Muscle layer of duodenum (tissue), 2 donors: ENCODE data around the gene ERG28.

Experiments
- H3K27ac ChIP-seq: one replicate; pipeline ENCODE4 v1.7.0; 2013; ENCODE audit warnings: mild to moderate bottlenecking, low read length
- H3K27me3 ChIP-seq: one replicate; pipeline ENCODE4 v1.7.0; 2013; ENCODE audit warnings: low read depth, mild to moderate bottlenecking, control low read depth, low read length
- H3K36me3 ChIP-seq, 2 donors: one replicate each; pipeline ENCODE4 v1.7.0; 2013; ENCODE audit warnings: low read length in 2 of 2, control low read depth in 1 of 2, mild to moderate bottlenecking in 1 of 2; ENCODE audit not compliant: insufficient read depth in 2 of 2, control insufficient read depth in 1 of 2
- H3K4me1 ChIP-seq, 2 donors: one replicate each; pipeline ENCODE4 v1.7.0; 2013; ENCODE audit warnings: low read length in 2 of 2, mild to moderate bottlenecking in 2 of 2, control low read depth in 1 of 2, moderate library complexity in 1 of 2; ENCODE audit not compliant: insufficient read depth in 2 of 2, control insufficient read depth in 1 of 2
- H3K4me3 ChIP-seq, 2 donors: one replicate each; pipeline ENCODE4 v1.7.0; 2013; ENCODE audit warnings: low read length in 2 of 2, low read depth in 1 of 2, mild to moderate bottlenecking in 1 of 2
- H3K9me3 ChIP-seq, 2 donors: one replicate each; pipeline ENCODE4 v1.7.0; 2013; ENCODE audit warnings: low read length in 2 of 2, control low read depth in 1 of 2, mild to moderate bottlenecking in 1 of 2; ENCODE audit not compliant: control insufficient read depth in 1 of 2
- donor health status: healthy.

ERG28 gene

DNA sequence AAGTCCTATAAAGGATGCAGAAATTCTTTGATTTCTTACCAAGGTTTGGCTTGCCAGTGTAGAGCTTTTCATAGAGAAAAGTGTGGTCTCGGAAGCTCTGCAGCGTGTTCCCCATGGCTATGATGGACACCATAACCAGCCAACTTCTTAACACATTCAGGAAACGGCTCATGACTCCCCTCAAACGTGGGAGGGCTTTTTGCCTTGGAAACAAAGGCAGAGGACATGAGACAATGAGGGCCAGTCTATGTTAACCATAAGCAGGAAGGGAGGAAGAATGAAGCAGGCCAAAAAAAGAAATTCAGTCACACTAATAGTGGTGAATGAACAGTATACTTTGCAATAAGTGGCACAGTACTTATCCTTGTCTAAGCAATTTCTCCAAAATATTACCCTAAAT, 3.3 kb downstream of the ERG28 start:
- H3K4me1 ChIP-seq = peaks cover 5 to 14% of the 10 kb centered on the region in 2 donors
- H3K27me3 ChIP-seq = no peaks in the 10 kb centered on the region
- no peak overlapping the region for H3K27ac ChIP-seq
- H3K4me3 ChIP-seq = no peak overlapping the region
- no peaks in the 10 kb centered on the region for H3K9me3 ChIP-seq
- H3K36me3 ChIP-seq = peaks cover 9 to 13% of the 10 kb centered on the region in 2 donors

DNA sequence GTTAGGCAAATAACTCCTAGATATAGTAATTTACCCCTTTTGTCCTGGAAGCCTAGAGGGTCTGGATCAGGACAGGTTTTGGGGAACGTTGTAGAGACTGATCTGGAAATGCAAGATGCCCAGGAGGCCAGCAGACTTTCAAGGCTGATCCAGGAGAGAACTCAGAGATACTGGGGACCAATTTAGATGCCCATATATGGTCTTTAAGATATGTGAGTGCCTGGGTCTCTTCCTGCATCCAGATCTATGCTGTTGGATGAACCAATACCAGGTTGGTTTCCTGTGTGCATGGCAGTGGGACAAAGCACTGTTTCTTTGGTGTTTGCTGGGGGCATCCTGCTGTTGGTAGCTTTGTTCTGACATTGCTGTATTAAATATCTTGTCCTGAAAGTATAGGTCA, 5.4 kb downstream of the ERG28 start:
- Histone ChIP-seq H3K4me1 (peaks cover 5 to 6% of the 10 kb centered on the region in 2 donors), H3K9me3 (no peaks in the 10 kb centered on the region), H3K4me3 (no peak overlapping the region), H3K27me3 (no peaks in the 10 kb centered on the region), H3K36me3 (peaks cover 26 to 30% of the 10 kb centered on the region in 2 donors), H3K27ac (no peak overlapping the region)

DNA sequence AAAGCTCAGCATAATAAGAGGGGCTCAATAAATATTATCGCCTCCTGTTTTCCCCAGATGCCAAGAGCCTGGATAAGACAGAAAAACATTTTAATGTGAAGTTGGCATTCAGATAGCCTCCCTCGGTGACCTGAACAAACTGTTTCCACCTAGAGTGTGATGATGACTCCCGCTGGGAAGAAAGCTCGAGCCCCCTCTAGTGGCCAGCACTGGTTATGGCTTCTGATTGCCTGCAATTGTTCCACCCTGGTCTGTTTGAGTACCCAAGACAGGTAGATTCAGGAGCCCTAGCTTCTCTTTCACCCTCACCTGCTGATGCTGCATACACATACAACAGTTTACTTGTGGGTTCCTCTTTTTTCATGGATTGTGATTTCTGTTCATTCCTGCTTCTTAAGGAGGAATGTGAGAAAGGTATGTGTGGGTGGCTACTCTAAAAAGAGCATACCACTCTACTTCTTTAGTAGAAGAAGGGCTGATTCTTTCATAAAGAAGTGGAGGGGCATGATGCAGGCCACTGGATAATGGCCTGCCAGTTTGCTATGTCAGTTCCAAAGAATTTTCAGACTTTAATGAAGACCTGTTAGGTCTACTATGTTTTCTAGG, 6.4 kb downstream of the ERG28 start:
- H3K4me1 ChIP-seq = no peaks in the 10 kb centered on the region
- H3K27me3 ChIP-seq = no peaks in the 10 kb centered on the region
- H3K4me3 ChIP-seq = no peak overlapping the region
- H3K9me3 ChIP-seq = no peaks in the 10 kb centered on the region
- peaks cover 36 to 40% of the 10 kb centered on the region in 2 donors for H3K36me3 ChIP-seq
- H3K27ac ChIP-seq = no peak overlapping the region

DNA sequence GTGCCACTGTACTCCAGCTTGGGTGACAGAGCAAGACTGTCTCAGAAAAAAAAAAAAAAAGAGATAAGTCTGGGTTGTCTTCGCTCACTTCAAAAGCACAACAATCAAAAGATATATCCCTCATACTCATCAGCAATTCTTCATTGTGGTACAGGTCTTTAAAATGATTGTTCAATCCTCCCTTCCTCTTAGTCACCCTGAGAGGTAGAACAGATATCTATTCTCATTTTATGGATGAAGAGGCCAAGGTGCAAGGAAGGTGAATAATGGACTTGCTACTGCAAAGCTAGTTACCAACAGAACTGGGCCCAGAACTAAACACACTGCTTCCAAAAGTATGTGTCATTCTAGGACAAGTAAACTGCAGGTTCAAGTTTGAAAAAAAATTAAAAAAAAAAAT, 7.1 kb downstream of the ERG28 start:
- peaks cover 41% of the 10 kb centered on the region in 2 donors for H3K36me3 ChIP-seq
- no peaks in the 10 kb centered on the region for H3K27me3 ChIP-seq
- H3K9me3 ChIP-seq = no peaks in the 10 kb centered on the region
- no peak overlapping the region for H3K4me3 ChIP-seq
- H3K27ac ChIP-seq = no peak overlapping the region
- H3K4me1 ChIP-seq = no peaks in the 10 kb centered on the region

GRCh38 chr14:75650253-75651058, 10.2 kb downstream of the ERG28 start:
- Histone ChIP-seq H3K27me3 (no peaks in the 10 kb centered on the region), H3K9me3 (no peaks in the 10 kb centered on the region), H3K36me3 (peaks cover 32 to 50% of the 10 kb centered on the region in 2 donors), H3K4me1 (peaks cover 0 to 5% of the 10 kb centered on the region in 2 donors), H3K27ac (no peak overlapping the region), H3K4me3 (no peak overlapping the region)

GRCh38 chr14:75649773-75650172, 10.9 kb downstream of the ERG28 start:
- no peaks in the 10 kb centered on the region for H3K27me3 ChIP-seq
- H3K9me3 ChIP-seq = no peaks in the 10 kb centered on the region
- H3K36me3 ChIP-seq = peaks cover 32 to 43% of the 10 kb centered on the region in 2 donors
- no peak overlapping the region for H3K27ac ChIP-seq
- no peak overlapping the region for H3K4me3 ChIP-seq
- H3K4me1 ChIP-seq = peaks cover 0 to 5% of the 10 kb centered on the region in 2 donors

DNA sequence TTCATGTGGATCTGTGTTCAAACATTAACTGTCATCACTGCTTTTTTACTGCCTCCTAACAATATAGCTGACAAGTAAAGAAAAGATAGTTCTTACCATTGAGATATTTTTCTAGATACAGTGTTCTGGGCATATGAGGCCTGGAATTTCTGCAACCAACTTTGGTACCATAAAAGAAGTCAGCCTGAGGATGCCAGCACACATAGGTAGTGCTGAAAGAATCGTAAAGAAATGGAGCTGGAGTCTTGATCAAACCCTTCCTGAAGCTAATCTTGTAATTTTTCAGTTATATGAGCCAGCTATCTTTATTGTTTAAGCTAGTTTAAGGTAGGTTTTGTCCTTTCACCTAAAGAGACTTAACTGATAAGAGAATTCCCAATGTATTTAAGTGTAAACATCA, 11.3 kb downstream of the ERG28 start:
- Histone ChIP-seq H3K4me1 (peaks cover 0 to 5% of the 10 kb centered on the region in 2 donors), H3K27ac (no peak overlapping the region), H3K27me3 (no peaks in the 10 kb centered on the region), H3K36me3 (peaks cover 35 to 39% of the 10 kb centered on the region in 2 donors), H3K4me3 (no peak overlapping the region), H3K9me3 (no peaks in the 10 kb centered on the region)

DNA sequence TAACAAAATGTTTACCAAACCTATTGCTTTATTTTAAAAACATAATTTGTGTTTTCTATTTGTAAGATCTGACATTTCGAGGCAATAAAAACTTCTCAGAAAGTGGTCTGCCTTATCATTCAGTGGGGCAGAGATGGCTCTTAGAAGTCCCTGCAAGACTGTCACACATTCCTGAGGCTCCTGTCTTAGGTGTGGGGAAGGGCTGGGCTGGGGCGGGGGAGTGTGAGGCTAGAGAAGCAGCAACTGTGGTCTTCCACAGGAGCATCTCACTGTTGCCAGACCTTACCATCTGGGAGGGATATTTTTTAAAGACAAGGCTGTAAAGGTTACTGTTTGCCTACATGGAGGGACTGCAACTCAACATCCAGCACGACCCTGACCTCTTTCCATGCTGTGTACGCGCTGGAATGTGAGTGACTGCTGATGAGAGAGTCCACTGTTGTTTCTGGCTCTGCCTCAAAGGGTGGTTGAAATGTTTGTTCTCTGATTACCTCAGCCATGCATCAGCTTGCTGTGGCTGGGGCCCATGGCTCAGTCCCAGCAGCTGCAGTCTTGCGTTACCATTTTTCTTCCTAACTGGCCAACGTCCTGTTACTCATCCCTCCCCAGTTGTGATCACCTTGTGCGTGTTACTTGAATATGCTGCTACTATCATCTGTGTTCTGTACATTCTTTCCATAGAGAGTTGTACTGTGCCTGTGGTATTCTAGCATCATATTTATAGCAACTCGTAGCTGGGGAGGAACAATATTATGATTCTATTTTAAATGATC, 12.4 kb downstream of the ERG28 start:
- H3K4me1 ChIP-seq = peaks cover 0 to 5% of the 10 kb centered on the region in 2 donors
- H3K27ac ChIP-seq = no peak overlapping the region
- no peaks in the 10 kb centered on the region for H3K9me3 ChIP-seq
- no peak overlapping the region for H3K4me3 ChIP-seq
- H3K27me3 ChIP-seq = no peaks in the 10 kb centered on the region
- peaks cover 37% of the 10 kb centered on the region in 2 donors for H3K36me3 ChIP-seq

- Histone ChIP-seq H3K36me3 (peaks cover 37% of the 10 kb centered on the region in 2 donors), H3K4me3 (no peak overlapping the region), H3K9me3 (no peaks in the 10 kb centered on the region), H3K27me3 (no peaks in the 10 kb centered on the region), H3K27ac (no peak overlapping the region), H3K4me1 (peaks cover 0 to 5% of the 10 kb centered on the region in 2 donors)
Measured at GRCh38 chr14:75647640-75648039, 13.0 kb downstream of the ERG28 start.

DNA sequence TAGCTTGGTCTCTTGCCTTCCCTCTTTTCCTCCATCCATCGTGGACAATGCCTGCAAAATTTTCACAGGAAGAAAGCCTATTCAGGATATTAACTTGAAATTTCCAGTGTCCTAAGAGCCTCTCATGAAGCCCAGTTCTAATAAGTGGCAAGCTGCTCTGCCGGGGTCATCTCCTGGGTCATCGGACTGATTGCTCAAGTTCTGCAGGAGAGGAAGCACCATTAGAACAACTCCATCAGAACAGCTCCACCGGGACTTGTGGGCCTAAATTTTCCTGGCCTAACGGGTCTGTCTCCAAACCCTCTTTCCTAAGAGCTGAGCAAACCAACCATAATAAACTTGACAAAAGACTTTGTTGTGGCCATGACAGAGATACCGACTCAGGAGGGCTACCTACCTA, 13.9 kb downstream of the ERG28 start:
- no peaks in the 10 kb centered on the region for H3K9me3 ChIP-seq
- H3K4me1 ChIP-seq = peaks cover 0 to 5% of the 10 kb centered on the region in 2 donors
- H3K27ac ChIP-seq = no peak overlapping the region
- H3K27me3 ChIP-seq = no peaks in the 10 kb centered on the region
- peaks cover 32% of the 10 kb centered on the region in 2 donors for H3K36me3 ChIP-seq
- no peak overlapping the region for H3K4me3 ChIP-seq

DNA sequence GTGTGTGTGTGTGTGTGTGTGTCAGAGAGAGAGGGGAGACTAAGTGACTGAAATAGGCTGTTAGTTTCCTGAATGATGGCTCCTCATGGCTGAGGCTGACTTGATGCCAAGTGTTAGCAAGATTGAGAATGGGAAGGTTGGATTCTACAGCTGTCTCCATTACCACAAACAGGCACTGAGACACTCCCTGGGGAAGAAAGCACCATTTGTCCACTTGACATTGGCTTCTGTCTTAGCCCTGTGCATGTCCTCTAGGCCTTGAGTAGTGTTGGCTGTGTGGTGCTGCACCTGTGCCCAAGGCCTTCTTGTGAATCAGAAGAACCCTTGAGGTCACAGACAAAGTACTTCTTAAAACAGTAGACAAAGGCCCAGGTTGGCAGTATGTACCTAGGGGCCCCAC, 15.6 kb downstream of the ERG28 start:
- no peaks in the 10 kb centered on the region for H3K9me3 ChIP-seq
- H3K36me3 ChIP-seq = peaks cover 19 to 23% of the 10 kb centered on the region in 2 donors
- no peaks in the 10 kb centered on the region for H3K27me3 ChIP-seq
- H3K4me3 ChIP-seq = no peak overlapping the region
- peaks cover 0 to 5% of the 10 kb centered on the region in 2 donors for H3K4me1 ChIP-seq
- no peak overlapping the region for H3K27ac ChIP-seq
